Ishikawa (cell line): ENCODE measurements around the gene SFT2D2.

Experiments
- CEBPB ChIP-seq: IDR thresholded peaks from 2 replicates; pipeline ENCODE4 v1.6.1; 2012
- CREB1 ChIP-seq: IDR thresholded peaks from 2 replicates; pipeline ENCODE4 v1.6.1; 2012; ENCODE audit warnings: low read depth
- EGR1 ChIP-seq: IDR thresholded peaks from 2 replicates; pipeline ENCODE4 v1.6.1; 2012
- EP300 ChIP-seq: IDR thresholded peaks from 2 replicates; pipeline ENCODE4 v1.6.1; 2012; ENCODE audit warnings: borderline replicate concordance
- FOXM1 ChIP-seq: IDR thresholded peaks from 2 replicates; pipeline ENCODE4 v1.6.1; 2012; ENCODE audit warnings: low read depth, borderline replicate concordance
- NFIC ChIP-seq: IDR thresholded peaks from 2 replicates; pipeline ENCODE4 v1.6.1; 2012
- RAD21 ChIP-seq: IDR thresholded peaks from 2 replicates; pipeline ENCODE4 v1.6.1; 2012; ENCODE audit warnings: low read depth
- TAF1 ChIP-seq: IDR thresholded peaks from 2 replicates; pipeline ENCODE4 v1.6.1; 2012; ENCODE audit warnings: low read depth, mild to moderate bottlenecking
- TCF12 ChIP-seq: IDR thresholded peaks from 2 replicates; pipeline ENCODE4 v1.6.1; 2012; ENCODE audit warnings: low read depth
- TEAD4 ChIP-seq: IDR thresholded peaks from 2 replicates; pipeline ENCODE4 v1.6.1; 2012
- YY1 ChIP-seq: IDR thresholded peaks from 2 replicates; pipeline ENCODE4 v1.6.1; 2012; ENCODE audit warnings: low read depth
- ZBTB7A ChIP-seq: IDR thresholded peaks from 2 replicates; pipeline ENCODE4 v1.6.1; 2012; ENCODE audit warnings: low read depth
- TF ChIP-seq, protein P1 (sequence below): IDR thresholded peaks from 2 replicates; pipeline ENCODE4 v1.6.1; 2012
- TF ChIP-seq, protein P2 (sequence below): IDR thresholded peaks from 2 replicates; pipeline ENCODE4 v1.6.1; 2012
- TF ChIP-seq, protein P3 (sequence below): IDR thresholded peaks from 2 replicates; pipeline ENCODE4 v1.6.1; 2012; ENCODE audit warnings: low read depth, mild to moderate bottlenecking

The SFT2D2 gene

DNA sequence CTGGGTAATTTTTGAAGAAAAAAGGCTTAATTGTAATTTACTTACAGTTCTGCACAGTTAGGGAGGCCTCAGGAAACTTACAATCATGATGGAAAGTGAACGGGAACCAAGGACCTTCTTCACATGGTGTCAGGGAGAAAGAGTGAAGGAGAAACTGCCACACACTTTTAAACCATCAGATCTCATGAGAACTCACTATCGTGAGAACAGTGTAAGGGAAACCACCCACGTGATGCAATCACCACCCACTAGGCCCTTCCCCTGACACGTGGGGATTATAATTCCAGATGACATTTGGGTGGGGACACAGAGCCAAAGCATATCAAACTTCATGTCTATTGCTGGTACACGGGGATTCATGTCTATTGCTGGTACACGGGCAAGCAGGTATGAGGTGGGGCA lies 5.3 kb upstream of the SFT2D2 start:
- no peak for TF ChIP-seq TAF1
- TF ChIP-seq, protein P1, sequence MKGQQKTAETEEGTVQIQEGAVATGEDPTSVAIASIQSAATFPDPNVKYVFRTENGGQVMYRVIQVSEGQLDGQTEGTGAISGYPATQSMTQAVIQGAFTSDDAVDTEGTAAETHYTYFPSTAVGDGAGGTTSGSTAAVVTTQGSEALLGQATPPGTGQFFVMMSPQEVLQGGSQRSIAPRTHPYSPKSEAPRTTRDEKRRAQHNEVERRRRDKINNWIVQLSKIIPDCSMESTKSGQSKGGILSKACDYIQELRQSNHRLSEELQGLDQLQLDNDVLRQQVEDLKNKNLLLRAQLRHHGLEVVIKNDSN: no peak
- no peak for TF ChIP-seq TCF12
- TF ChIP-seq CEBPB: no peak
- no peak for TF ChIP-seq EP300
- no peak for TF ChIP-seq EGR1
- no peak for TF ChIP-seq TEAD4
- no peak for TF ChIP-seq NFIC
- TF ChIP-seq, protein P2, sequence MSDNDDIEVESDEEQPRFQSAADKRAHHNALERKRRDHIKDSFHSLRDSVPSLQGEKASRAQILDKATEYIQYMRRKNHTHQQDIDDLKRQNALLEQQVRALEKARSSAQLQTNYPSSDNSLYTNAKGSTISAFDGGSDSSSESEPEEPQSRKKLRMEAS: no peak
- TF ChIP-seq, protein P3, sequence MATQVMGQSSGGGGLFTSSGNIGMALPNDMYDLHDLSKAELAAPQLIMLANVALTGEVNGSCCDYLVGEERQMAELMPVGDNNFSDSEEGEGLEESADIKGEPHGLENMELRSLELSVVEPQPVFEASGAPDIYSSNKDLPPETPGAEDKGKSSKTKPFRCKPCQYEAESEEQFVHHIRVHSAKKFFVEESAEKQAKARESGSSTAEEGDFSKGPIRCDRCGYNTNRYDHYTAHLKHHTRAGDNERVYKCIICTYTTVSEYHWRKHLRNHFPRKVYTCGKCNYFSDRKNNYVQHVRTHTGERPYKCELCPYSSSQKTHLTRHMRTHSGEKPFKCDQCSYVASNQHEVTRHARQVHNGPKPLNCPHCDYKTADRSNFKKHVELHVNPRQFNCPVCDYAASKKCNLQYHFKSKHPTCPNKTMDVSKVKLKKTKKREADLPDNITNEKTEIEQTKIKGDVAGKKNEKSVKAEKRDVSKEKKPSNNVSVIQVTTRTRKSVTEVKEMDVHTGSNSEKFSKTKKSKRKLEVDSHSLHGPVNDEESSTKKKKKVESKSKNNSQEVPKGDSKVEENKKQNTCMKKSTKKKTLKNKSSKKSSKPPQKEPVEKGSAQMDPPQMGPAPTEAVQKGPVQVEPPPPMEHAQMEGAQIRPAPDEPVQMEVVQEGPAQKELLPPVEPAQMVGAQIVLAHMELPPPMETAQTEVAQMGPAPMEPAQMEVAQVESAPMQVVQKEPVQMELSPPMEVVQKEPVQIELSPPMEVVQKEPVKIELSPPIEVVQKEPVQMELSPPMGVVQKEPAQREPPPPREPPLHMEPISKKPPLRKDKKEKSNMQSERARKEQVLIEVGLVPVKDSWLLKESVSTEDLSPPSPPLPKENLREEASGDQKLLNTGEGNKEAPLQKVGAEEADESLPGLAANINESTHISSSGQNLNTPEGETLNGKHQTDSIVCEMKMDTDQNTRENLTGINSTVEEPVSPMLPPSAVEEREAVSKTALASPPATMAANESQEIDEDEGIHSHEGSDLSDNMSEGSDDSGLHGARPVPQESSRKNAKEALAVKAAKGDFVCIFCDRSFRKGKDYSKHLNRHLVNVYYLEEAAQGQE: no peak

DNA sequence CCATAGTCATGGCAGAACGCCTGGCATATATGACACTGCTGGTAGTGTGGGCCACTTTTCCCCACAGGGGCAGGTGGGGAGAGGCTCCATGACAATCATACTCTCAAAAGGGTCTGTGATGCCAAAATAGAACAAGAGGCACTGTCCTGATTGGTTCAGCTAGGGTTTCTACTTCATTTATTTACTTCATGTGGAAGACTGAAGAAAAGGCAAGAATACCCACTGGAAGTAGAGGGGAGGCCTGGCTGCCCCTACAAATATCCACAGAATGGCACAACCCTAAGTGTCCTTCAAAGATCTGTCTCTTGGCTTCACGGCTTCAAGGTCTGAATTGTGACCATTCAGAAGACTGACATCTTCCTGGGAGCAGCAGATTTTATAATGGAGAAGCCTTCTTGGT lies 4.5 kb upstream of the SFT2D2 start:
- no peak for TF ChIP-seq CREB1
- TF ChIP-seq FOXM1: no peak
- TF ChIP-seq EGR1: no peak
- TF ChIP-seq, protein P3: no peak
- no peak for TF ChIP-seq CEBPB
- TF ChIP-seq YY1: no peak
- TF ChIP-seq, protein P1: no peak
- TF ChIP-seq EP300: no peak
- TF ChIP-seq NFIC: no peak
- TF ChIP-seq TCF12: no peak
- no peak for TF ChIP-seq TEAD4

DNA sequence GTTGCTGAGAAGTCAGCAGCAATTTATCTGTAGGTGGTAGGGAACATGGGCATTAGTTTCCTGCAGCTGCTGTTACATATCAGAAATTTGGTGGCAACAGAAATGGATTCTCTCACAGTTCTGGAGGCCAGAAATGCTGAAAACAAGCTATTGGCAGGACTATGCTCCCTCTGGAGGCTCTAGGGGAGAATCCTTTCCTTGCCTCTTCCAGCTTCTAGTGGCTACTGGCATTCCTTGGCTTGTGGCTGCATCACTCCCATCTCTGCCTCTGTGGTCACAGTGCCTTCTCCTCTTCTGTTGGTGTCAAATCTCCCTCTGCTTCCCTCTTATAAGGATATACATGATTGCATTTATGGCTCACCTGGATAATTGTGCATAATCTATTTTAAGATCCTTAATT lies 2.5 kb upstream of the SFT2D2 start:
- TF ChIP-seq TEAD4 (no peak), CEBPB (no peak), NFIC (no peak), CREB1 (no peak), FOXM1 (no peak), EGR1 (no peak), RAD21 (no peak), EP300 (no peak), YY1 (no peak), TCF12 (no peak), ZBTB7A (no peak), TAF1 (no peak)
- TF ChIP-seq, protein P3: no peak
- TF ChIP-seq, protein P2: no peak
- TF ChIP-seq, protein P1: no peak

DNA sequence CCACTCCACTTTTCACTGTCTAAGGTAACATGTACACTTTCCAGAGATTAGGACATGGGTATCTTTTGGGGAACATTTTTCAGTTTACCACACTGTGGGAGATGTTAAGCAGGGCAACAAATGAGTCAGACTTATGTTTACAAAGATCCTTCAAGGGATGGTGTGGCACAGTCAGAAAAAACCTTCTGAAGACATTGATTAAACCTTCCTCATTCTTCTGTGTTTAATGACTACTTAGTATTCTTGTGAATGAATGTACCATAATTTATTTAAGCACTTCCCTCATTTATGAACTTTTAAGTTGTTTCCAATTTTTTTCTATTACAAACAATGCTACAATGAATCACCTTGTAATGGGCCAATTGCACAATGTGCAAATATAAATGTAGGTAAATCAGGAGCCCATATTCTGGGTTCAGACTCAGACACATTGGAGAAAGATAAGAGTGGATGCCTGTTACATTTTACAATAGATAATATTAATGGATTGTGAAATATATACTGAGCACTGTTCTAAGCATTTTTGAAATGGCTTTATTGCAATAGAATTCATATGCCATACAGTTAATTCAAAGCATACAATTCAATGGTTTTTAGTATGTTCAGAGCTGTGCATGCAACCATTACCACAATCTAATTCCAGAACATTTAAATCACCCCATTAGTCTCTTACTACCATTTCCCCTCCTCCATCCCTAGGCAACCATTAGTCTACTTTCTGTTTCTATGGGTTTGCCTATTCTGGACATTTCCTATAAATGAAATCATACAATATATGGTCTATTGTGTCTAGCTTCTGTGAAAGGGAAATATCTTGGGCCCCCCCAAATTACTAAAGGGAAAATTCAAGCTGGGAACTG lies 1.9 kb upstream of the SFT2D2 start:
- TF ChIP-seq TAF1 (no peak), ZBTB7A (no peak), TEAD4 (no peak), TCF12 (no peak), EP300 (no peak), CEBPB (0 out of 2 replicates have a peak, but pooled peaks have one; percentile 21)
- TF ChIP-seq, protein P2: no peak
